NCI-H510A (cell line): Measurements from ENCODE around the gene HIP1.
"Not testable (repeated sequence)": the region's sequence is repeated elsewhere in the genome, so short reads cannot be mapped to it uniquely, and the experiment has no call there.

ENCODE experiments used
- DNase-seq: peaks from one replicate; lab custom pipeline; 2025; lab: John Stamatoyannopoulos, UW

HIP1 gene

DNA sequence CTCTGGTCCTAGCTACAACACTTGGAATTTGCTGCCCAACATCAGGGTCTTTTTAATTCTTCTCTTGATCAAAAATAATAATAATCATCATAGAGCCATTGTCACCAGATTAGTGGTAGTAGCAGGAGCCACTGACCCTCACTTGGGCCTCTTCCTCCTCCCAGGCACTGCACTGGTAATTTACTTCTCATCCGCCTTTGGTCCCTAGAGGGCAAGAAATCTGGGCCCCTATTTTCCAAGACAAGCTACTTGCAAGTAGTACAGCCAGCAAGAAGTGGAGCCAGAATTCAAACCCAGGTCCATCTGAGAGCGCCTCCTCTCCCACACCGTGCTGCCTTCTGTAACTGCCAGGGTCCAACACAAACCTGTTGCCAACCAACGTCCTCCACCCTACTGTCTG lies 125.4 kb downstream of the HIP1 start:
- no peak for DNase-seq

DNA sequence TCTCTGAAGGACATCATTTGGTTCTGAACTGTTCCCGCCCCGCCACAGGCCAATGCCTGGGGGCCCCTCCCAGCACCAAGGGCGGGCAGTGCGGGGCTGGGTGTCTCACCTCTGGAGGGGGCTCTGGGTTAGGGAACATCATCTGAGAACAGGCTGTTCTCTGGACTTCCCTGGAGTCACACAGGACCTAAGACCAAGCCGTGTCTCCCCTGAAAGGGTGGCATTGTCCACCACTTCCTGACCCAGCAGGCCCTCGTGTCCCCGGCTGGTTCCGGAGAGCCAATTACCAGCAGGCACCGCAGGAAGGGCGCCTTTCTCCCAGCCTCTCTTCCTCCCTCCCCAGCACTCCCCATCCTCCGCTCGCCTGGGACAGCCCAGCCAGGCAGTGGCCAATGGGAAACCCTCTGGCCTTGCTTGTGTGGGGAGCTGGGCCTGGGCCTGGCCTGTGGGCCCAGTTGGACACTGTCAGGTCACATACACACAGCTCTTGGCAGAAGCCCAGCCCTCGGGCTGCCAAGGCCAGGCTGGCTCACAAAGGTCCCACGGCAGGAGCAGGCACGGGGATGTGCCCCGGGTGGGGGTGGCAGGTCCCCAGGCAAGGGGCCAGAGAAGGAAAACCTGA lies 127.1 kb downstream of the HIP1 start:
- DNase-seq, result no peak

DNA sequence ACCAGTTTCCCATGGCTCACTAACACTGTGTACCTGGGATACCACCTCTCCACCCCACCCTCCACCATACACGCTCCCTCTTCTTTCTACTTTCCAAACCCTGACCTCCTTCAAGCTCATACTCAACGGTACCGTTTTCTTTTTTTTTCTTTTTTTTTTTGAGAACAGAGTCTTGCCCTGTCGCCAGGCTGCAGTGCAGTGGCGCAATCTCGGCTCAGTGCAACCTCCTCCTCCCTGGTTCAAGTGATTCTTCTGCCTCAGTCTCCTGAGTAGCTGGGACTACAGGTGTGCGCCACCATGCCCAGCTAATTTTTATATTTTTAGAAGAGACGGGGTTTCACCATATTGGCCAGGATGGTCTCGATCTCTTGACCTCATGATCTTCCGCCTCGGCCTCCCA lies 129.3 kb downstream of the HIP1 start:
- not testable (repeated sequence) for DNase-seq

DNA sequence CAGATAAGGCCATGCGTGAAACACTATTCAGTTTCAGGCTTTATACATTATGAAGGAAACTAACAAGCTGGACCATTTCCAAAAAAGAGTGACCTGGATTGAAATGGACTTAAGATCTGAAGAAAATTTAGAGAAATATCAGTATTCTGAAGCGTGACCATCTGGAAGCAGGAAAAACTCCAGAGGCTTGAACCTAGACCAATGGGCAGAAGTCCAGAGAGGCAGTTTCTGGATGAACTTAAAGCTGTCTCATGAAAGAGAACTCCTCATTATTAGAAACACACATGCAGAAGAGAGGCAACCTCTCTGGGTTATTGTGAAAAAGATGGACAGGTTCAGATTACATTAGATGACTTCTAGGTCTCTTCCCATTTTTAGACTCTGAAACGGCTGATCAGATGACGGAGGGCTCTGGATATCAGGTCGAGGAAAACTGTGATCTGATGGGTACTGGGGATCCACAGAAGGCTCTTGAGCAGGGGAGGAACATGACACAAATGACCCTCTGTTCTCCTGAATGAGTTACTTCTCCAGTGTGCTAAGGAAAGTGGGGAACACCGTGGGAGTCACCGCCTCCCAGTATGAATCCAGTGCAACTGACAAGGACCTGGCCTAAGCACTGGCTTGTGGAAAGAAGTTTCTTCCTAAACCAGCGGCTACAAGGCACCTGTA lies 130.2 kb downstream of the HIP1 start:
- DNase-seq, result no peak

DNA sequence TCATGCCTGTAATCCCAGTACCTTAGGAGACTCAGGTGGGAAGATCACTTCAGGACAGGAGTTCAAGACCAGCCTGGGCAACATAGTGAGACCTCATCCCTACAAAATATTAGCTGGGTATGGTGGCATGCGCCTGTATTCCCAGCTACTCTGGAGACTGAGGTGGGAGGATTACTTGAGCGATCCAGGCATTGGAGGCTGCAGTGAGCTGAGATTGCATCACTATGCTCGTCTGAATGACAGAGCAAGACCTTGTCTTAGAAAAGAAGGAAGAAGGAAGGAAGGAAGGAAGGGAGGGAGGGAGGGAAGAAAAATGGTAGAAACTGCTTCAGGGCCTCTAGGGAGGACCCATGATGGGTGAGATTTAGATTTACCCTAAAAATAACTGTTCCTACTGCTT lies 134.3 kb downstream of the HIP1 start:
- no peak for DNase-seq

DNA sequence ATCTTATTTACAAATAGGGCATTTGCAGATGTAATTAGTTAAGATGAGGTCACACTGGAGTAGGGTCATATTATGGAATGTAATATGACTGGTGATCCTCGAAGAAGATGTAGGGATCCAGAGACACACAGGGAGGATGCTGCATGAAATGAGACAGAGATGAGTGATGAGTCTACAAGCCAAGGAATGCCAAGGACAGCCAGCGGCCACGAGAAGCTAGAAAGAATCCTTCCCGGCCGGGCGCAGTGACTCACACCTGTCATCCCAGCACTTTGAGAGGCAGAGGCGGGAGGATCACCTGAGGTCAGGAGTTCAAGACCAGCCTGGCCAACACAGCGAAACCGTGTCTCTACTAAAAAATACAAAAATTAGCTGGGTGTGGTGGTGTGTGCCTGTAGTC lies 135.9 kb downstream of the HIP1 start:
- not testable (repeated sequence) for DNase-seq

DNA sequence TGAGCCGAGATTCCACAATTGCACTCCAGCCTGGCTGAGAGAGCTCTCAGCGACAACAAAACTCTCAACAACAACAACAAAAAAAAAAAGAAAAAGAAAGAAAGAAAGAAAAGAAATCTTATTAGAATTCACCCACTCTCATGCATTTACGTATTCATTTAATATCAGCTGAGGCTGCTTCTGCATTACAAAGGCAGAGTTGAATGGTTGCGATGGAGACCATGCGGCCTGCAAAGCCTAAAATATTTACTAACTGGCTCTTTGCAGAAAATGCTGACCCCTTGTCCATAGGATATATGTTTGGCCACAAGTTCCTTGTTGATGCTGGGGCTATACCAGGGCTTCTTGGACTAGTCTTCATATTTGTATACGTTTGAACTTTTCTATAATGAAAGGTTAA lies 137.2 kb downstream of the HIP1 start:
- no peak for DNase-seq

DNA sequence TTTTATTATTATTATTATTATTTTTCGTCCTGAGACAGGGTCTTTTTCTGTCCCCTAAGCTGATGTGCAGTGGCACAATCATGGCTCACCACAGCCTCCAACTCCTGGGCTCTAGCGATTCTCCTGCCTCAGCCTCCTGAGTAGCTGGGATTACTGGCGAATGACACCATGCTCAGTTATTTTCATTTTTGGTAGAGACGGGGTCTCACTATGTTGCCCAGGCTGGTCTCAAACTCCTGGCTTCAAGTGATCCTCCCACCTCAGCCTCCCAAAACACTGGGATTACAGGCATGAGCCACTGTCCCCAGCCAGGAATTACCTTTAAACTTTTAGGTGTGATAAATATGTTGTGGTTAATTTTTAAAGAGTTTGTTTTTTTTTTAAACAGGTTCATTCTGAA lies 138.0 kb downstream of the HIP1 start:
- not testable (repeated sequence) for DNase-seq

DNA sequence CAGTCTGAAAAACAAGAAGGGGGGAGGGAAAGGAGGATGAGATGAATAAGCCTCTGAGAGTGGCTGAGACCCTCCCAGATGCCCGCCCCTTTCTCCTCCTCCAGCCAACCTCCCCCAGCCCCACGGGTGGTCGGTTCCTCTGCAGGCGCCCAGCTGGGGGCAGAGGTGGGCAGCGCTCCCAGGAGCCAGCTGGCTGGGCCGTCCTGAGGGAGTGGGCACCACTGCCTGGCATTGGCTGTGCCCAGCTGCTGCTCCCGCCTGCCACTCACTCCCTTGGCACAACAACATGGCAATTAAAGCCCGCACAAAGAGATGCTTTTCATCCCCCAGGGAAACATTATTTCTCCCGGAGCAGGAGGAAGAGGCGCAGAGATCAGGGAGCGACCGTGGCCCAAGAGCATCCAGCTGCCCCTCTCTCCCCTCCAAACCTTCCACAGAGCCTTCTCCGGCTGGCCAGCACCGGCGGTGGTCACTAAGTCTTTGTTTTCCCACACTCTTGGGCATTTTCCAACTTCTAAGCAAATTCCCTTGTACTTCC lies 139.4 kb downstream of the HIP1 start:
- DNase-seq, result no peak

DNA sequence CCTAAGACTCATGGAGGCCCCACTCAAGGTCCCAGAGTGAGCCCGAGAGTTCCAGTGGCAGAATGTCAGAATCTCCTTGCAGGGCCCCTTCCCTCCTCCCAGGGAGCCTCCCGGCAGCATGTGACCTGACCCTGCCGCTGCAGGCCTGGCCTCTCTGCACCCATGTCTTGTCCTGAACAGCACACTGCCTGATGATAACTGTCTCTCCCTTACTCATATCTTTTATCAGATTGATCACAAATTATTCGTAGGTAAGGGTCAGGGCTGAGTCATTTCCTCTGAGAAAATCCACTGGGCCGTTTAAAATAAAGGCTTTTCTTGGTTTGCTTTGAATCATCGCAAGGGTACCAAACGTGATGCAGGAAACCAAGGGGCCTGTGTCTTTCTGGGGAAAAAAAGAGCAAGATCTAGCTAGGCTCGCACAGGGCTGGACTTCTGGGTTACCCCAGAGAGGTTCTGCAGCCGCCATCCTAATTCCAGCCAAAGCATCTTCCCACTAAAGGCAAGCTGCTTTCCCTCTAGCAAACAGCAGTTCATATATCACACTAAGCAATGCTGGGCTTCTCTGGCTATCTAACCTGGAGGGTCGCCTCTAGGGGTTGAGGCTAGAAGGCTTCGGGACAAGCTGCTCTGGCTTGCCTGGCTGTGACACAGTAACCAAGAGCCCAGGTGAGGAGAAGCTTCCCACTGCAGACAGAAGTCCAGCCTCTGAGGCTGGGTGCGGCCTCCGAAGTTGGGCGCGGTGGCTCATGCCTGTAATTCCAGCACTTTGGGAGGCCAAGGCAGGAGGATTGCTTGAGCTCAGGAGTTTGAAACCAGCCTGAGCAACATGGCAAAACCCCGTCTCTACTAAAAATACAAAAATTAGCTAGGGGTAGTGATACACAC lies 141.8 kb downstream of the HIP1 start:
- DNase-seq, result no peak

DNA sequence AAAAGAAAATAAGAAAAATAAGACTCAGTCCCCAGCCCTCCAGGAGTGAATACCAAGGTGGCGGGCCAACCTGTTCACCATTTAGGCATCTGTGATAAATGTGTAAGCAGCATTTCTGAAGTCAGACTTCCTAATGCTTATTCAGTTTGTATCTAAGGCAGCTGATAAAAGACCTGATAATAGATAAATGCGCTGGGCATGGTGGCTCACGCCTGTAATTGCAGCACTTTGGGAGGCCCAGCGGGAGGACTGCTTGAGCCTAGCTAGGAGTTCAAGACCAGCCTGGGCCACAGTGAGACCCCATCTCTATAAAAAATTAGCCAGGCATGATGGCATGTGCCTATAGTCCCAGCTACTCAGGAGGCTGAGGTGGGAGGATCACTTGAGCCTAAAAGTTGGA lies 143.0 kb downstream of the HIP1 start:
- no peak for DNase-seq

DNA sequence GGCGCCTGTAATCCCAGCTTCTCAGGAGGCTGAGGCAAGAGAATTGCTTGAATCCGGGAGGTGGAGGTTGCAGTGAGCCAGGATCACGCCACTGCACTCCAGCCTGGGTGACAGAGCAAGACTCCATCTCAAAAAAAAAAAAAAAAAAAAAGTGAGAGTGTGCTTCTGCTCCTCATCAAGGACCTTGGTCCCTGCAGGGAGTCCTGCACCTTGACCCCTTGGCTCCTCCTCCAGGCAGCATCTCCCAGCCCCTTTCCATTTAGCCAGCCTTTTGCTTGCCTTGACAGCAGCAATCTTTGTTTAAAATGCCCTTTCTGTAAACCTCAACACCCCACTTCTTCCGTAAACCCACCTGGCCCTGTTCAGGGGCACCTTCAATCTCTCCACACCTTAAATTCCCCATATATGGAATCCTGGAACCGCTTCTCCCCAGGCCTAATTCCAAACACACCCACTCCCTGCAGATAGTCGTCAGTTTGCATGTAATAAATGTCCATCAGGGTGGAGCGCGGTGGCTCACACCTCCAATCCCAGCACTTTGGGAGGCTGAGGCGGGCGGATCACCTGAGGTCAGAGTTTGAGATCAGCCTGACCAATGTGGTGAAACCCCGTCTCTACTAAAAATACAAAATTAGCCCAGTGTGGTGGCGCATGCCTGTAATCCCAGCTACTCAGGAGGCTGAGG lies 145.1 kb downstream of the HIP1 start:
- DNase-seq, result not testable (repeated sequence)

DNA sequence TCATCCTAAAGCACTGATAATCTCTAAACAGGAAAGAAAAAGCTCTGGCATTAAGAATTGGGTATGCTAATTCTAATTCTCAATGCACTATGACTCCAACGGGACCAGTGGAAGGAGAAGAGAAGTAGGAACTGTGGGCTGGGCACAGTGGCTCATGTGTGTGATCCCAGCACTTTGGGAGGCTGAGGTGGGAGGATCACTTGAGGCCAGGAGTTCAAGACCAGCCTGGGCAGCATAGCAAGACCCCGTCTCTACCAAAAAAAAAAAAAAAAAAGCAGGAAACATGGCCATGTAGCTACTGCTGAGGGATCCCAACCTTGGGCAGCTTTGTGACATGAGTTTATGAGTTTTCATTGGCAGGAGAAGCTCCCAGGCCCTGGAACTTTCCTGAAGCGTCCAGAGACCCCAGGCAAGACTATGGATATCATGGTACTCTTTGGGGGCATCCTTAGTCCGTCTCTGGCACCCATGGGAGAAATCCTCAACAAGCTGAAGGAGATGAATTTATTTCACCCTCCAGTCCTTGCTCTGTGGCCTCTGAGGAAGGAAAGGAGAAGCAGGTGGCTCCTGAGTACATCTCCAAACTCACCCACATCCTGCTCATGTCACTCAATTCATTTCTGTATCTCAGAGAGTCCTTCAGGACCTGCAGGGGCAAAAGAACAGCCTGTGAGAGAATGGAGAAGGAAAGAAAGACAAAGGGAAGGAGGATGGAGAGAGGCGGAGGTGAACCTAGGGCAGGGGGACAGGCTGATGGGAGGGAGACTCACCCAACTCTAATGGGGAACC lies 147.1 kb downstream of the HIP1 start:
- no peak for DNase-seq

DNA sequence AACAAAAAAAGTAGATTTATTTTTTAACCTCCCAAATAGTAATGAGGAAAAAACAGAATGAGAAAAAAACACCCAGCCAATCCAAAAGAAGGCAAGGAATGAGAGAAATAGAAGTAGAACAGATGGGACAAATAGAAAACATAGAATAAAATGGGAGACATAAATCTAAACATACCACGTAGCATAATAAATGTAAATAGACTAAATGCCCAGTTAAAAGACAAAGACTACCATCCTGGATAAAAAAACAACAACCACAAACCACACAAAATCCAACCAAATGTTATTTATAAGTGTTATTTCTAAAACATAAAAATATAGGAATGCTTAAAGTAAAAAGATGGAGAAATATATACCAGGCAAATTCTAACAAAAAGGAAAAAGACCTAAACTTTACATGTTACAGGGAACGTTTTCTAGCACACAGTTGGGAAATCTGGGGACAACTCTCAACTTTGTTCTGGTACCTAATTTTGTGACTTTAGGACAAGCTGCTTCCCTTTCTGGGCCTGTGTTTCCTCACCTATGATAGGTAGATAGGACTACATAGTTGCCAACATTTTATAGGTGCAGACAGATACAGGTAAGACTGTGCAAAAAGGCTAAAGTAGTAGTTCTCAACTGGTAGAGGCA lies 148.3 kb downstream of the HIP1 start:
- DNase-seq, result no peak

DNA sequence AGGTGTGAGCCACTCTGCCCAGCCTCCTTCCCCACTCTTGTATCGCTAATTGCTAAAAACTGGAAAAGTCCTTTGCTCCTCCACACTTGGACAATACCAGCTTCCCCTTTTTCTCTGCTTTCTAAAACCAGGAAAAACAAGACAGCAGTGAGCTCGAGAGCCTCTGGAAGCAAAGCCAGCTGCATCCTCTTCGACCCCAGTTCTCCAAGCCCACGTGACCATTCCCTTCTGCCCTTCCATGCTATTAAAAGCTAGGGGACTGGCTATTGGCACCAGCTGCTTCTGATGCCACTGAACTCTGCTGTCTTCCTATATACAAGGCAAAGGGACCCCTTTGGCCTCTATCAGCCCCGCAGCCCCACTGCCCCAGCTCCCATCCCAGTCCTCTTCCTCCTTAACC lies 154.4 kb downstream of the HIP1 start:
- DNase-seq, result no peak

DNA sequence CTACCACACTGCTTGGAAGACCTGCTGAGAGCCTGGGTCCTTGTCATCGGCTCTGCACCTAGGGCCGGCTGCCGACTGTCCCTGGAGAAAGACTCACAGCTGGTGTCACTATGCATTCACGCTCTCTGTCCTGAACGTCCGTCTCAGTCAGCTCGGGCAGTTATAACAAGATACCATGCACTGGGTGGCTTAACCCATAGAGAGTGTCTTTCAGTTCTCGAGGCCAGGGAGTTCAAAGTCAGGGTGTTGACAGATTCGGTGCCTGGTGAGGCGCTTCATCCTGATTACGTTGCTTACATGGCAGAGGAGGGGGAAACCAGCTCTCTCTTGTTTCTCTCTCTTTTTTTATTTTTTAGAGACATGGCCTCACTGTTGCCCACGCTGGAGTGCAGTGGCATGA lies 155.5 kb downstream of the HIP1 start:
- DNase-seq, result no peak

DNA sequence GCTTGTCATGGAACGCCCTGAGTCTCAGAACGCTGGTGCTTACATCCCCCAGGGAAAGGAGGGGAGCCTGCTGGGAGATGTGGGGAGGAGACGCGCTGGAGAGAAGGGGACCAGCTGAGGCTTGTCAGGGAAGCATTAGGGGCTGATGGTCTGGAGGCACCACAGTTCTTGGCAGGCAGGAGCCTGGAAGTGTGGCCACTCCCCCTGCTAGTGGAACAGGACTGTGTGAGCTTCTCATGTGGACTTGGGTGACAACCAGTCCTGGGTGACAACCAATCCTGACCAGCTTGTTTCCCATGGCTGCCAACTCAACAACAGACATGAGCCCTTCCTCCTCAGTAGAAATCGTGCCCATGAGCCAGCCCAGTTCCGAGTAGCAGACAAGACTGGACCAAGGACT lies 158.8 kb downstream of the HIP1 start:
- no peak for DNase-seq

DNA sequence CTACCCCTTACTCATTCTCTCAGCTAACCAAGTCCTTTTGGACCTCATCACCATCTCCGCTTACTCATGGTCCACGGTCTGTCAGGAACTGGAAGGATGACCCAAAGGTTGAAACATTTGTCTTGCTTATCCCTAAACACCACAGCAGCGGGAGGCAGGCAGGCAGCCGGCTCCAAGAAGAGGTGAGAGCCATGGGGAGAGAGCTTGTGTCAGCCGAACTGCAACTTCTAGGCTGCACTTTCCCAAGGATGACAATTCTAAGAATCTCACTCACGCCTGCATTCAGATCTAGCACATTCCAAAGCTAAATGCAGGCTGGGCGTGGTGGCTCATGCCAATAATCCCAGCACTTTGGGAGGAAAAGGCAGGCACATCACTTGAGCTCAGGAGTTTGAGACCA lies 160.7 kb downstream of the HIP1 start:
- DNase-seq, result no peak

DNA sequence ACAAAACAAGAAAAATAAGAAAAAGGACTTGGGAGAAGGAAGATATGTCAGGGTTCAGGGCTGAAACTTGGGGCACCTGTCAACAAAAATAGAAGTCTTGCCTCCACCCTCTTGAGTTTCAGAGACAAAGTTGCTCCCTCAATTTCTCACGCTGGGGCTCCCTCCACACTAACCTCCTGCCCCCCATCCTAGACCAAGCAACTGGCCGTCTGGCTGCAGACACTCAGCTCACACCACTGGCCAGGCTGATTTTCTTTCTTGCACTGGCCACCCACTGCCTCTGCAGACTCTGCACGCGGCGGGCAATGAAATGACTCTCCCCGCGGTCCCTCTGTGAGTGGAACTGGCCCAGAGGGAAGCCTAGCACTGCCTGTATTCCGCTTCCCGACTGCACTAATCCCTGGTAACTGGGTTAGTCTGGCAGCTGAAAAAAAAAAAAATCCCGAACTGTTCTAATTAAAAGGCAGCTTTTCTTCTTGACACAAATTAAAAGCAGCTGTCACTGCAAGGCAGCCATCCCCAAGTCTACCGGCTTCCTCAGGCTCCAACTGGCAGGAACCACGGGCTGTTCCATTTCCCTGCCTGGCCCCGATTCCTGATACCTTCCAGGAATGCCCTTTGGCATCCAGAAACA lies 163.1 kb downstream of the HIP1 start:
- DNase-seq, result no peak

DNA sequence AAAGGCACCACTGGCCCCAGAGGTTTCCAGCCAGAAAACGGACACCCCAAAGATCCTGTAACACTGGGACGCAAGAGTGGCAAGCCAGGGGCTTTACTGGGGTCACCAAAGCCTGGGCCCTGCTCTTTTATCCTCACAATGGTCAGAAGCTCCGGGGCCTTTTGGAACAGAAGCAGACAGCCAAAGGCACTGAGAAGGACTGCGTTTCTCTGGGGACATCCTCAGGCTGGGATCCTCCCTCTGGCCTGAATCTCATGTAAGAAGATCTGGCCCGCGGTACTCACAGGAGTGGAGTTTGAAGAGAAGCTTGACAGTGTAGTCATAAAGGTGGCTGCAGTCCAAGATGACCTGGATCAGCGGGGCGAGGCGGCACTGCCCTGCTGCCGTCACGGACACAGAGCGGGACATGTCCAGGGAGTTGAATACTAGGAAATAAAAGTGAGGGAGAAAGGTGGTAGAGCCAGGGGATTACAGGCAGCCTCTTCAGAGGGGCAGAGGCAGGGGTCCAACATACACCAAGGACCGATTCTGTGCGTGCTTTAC lies 165.2 kb downstream of the HIP1 start:
- DNase-seq, result no peak
